Kidney epithelial cell (primary cell): ENCODE data around the gene SMCO2. TPM values are rescaled to one million over a fixed set of nuclear protein-coding genes. Genes with fewer than 3 reads are reported as not detected.
A peak's percentile ranks its signal among the peaks of the same experiment; 100 is the strongest.

Experiments
- DNase-seq: peaks from one replicate; pipeline ENCODE4 v3.0.0-alpha.2; 2010; ENCODE audit warnings: low read depth
- H3K27me3 ChIP-seq: 2 replicates; pipeline ENCODE4 v1.6.0; 2011; ENCODE audit warnings: low read length; ENCODE audit not compliant: control insufficient read depth, insufficient read depth
- H3K36me3 ChIP-seq: 2 replicates; pipeline ENCODE4 v1.5.1; 2011; ENCODE audit warnings: low read length; ENCODE audit not compliant: control insufficient read depth, insufficient read depth
- H3K4me3 ChIP-seq: 2 replicates; pipeline ENCODE4 v1.5.1; 2011; ENCODE audit warnings: low read depth, mild to moderate bottlenecking, control low read depth, low read length
- CTCF ChIP-seq: IDR thresholded peaks from 2 replicates; pipeline ENCODE4 v1.5.1; 2011; ENCODE audit warnings: mild to moderate bottlenecking, moderate library complexity, low read length, control low read depth, inconsistent platforms; ENCODE audit not compliant: insufficient read depth, poor library complexity, severe bottlenecking
- total RNA-seq: library from RNA; depleted of rRNA; stranded (reverse); fragments of >200 nt; gene quantifications from 2 replicates; pipeline ENCODE4 v1.2.3, GENCODE V29; 2015

SMCO2 gene
- total RNA-seq, 1 donor from 2014 or later: 0.58 TPM

- peak; percentile 47 for TF ChIP-seq CTCF
- Histone ChIP-seq H3K27me3 (no peaks in the 10 kb centered on the region), H3K4me3 (peak within 1 kb of the TSS; percentile 80), H3K36me3 (no peaks in the 10 kb centered on the region)
- peak; percentile 93 for DNase-seq
Observed at GRCh38 chr12:27523642-27524493, 77.3 kb downstream of the SMCO2 start, which contains the start of gene PPFIBP1. TSS of gene PPFIBP1 (plus strand) at chr12:27524206. CDS start at chr12:27633397, 109,191 bp downstream.

- H3K27me3 ChIP-seq: no peaks in the 10 kb centered on the region
- H3K4me3 ChIP-seq: peak overlapping the region; percentile 80
- no peaks in the 10 kb centered on the region for H3K36me3 ChIP-seq
- DNase-seq: no peak
- TF ChIP-seq CTCF: no peak
Observed at GRCh38 chr12:27524494-27524835, 77.9 kb downstream of the SMCO2 start.

- no peak for TF ChIP-seq CTCF
- Histone ChIP-seq H3K36me3 (no peaks in the 10 kb centered on the region), H3K27me3 (no peaks in the 10 kb centered on the region), H3K4me3 (peak overlapping the region; percentile 80)
- DNase-seq: no peak
Observed at GRCh38 chr12:27524839-27525753, 78.6 kb downstream of the SMCO2 start.

GRCh38 chr12:27527512-27527911, 81.0 kb downstream of the SMCO2 start:
- H3K4me3 ChIP-seq: no peak overlapping the region
- no peaks in the 10 kb centered on the region for H3K36me3 ChIP-seq
- no peak for TF ChIP-seq CTCF
- no peak for DNase-seq
- H3K27me3 ChIP-seq: no peaks in the 10 kb centered on the region

GRCh38 chr12:27528788-27529187, 82.3 kb downstream of the SMCO2 start:
- Histone ChIP-seq H3K4me3 (no peak overlapping the region), H3K36me3 (no peaks in the 10 kb centered on the region), H3K27me3 (no peaks in the 10 kb centered on the region)
- no peak for TF ChIP-seq CTCF
- DNase-seq: no peak
